ENCODE measurements around the gene TNIK.

- no peak for TF ChIP-seq CTCF (IDR thresholded peaks at IDR 0.05)
- TF ChIP-seq EP300 (IDR thresholded peaks at IDR 0.05; ENCODE audit: low read depth): no peak
Observed at GRCh38 chr3:171504376-171504775, 44.2 kb upstream of the TNIK start.
